SK-N-SH (cell line): Measurements from ENCODE around the gene MAG. TPM values are rescaled to one million over a fixed set of nuclear protein-coding genes. Genes with fewer than 3 reads are reported as not detected.

ENCODE experiments used
- CTCF ChIA-PET: fragments of 300-600, 350-600 bp; formaldehyde crosslinking; extraction: SDS; loops from one replicate; lab custom pipeline; 2021; lab: Yijun Ruan, JAX
- POLR2A ChIA-PET: fragments of 350-600 bp; sonication (Branson Sonifier 250); formaldehyde crosslinking; extraction: SDS; loops from one replicate; lab custom pipeline; 2020; ENCODE audit warnings: antibody characterized with exemption, inconsistent platforms; lab: Yijun Ruan, JAX
- DNase-seq: peaks from one replicate; pipeline ENCODE4 v3.0.0; 2012
- H2AFZ ChIP-seq: fragments of 200-600 bp; sonication (generic); 2 replicates; pipeline ENCODE4 v1.8.1; 2016; ENCODE audit warnings: antibody characterized with exemption, mild to moderate bottlenecking, low read depth
- H3F3A ChIP-seq: fragments of 200-600 bp; sonication (generic); replicated peaks from 2 replicates; pipeline ENCODE3; 2016; ENCODE audit warnings: antibody characterized with exemption, mild to moderate bottlenecking; ENCODE audit not compliant: insufficient read depth
- H3K27ac ChIP-seq, 2 experiments: fragments of 200-500 bp in 1 of 2; fragments of 200-600 bp in 1 of 2; sonication (Bioruptor generic) in 1 of 2; sonication (generic), shearing (Covaris generic) in 1 of 2; 2 replicates each; pipeline versions ENCODE4 v1.5.1 to v1.6.1; 2014 to 2016; ENCODE audit warnings: low read depth in 2 of 2, inconsistent platforms in 1 of 2, low read length in 1 of 2, mild to moderate bottlenecking in 1 of 2, mixed read lengths in 1 of 2
- H3K27me3 ChIP-seq: fragments of 200-600 bp; sonication (generic), shearing (Covaris generic); 2 replicates; pipeline ENCODE4 v1.6.1; 2016; ENCODE audit warnings: mixed run types; ENCODE audit not compliant: insufficient read depth
- H3K36me3 ChIP-seq, 2 experiments: fragments of 200-500 bp in 1 of 2; fragments of 200-600 bp in 1 of 2; sonication (Bioruptor generic) in 1 of 2; sonication (generic) in 1 of 2; replicated peaks in 1 of 2; 2 replicates each; pipeline versions ENCODE3 to v1.5.1; 2014 to 2016; ENCODE audit warnings: low read length in 1 of 2, mild to moderate bottlenecking in 1 of 2; ENCODE audit not compliant: insufficient read depth in 2 of 2, control insufficient read depth in 1 of 2
- H3K4me1 ChIP-seq, 2 experiments: fragments of 200-500 bp in 1 of 2; fragments of 200-600 bp in 1 of 2; sonication (Bioruptor generic) in 1 of 2; sonication (generic), shearing (Covaris generic) in 1 of 2; 2 replicates each; pipeline versions ENCODE4 v1.5.1 to v1.6.1; 2014 to 2016; ENCODE audit warnings: low read depth in 1 of 2, low read length in 1 of 2, mixed run types in 1 of 2; ENCODE audit not compliant: insufficient read depth in 2 of 2, control insufficient read depth in 1 of 2
- H3K4me2 ChIP-seq: fragments of 200-600 bp; sonication (generic), shearing (Covaris generic); 2 replicates; pipeline ENCODE4 v1.6.1; 2017; ENCODE audit warnings: mixed run types
- H3K4me3 ChIP-seq, 2 experiments: fragments of 200-500 bp in 1 of 2; fragments of 200-600 bp in 1 of 2; sonication (Bioruptor generic) in 1 of 2; sonication (generic), shearing (Covaris generic) in 1 of 2; 2 replicates each; pipeline versions ENCODE4 v1.5.1 to v1.8.1; 2014 to 2016; ENCODE audit warnings: low read depth in 2 of 2, inconsistent platforms in 1 of 2, low read length in 1 of 2, mild to moderate bottlenecking in 1 of 2, mixed read lengths in 1 of 2, moderate library complexity in 1 of 2
- H3K79me2 ChIP-seq: fragments of 200-600 bp; sonication (generic); 2 replicates; pipeline ENCODE4 v1.8.1; 2017; ENCODE audit warnings: mild to moderate bottlenecking; ENCODE audit not compliant: insufficient read depth
- H3K9ac ChIP-seq: fragments of 200-600 bp; sonication (generic); 2 replicates; pipeline ENCODE4 v1.6.1; 2017; ENCODE audit warnings: mixed run types
- H3K9me2 ChIP-seq: fragments of 200-600 bp; sonication (generic); 2 replicates; pipeline ENCODE4 v1.6.1; 2017; ENCODE audit warnings: mixed run types
- H3K9me3 ChIP-seq: fragments of 200-600 bp; sonication (generic); 2 replicates; pipeline ENCODE4 v1.6.1; 2017; ENCODE audit warnings: mixed run types, mild to moderate bottlenecking, moderate library complexity
- H4K20me1 ChIP-seq: fragments of 200-600 bp; sonication (generic); 2 replicates; pipeline ENCODE4 v1.6.1; 2017; ENCODE audit warnings: mild to moderate bottlenecking, mixed run types; ENCODE audit not compliant: insufficient read depth
- ELF1 ChIP-seq: IDR thresholded peaks from 2 replicates; pipeline ENCODE4 v1.4.0; 2012
- EZH2phosphoT487 ChIP-seq: fragments of 200-600 bp; sonication (generic); IDR thresholded peaks from 2 replicates; pipeline ENCODE4 v1.6.1; 2017; ENCODE audit warnings: low read depth, mixed run types, mild to moderate bottlenecking, antibody characterized with exemption, moderate library complexity, borderline replicate concordance
- FOXJ3 ChIP-seq: sonication (generic); formaldehyde crosslinking; IDR thresholded peaks from 2 replicates; pipeline ENCODE4 v1.5.1; 2020; ENCODE audit warnings: mild to moderate bottlenecking, missing genetic modification reagents
- JUND ChIP-seq: IDR thresholded peaks from 2 replicates; pipeline ENCODE4 v1.4.0; 2012
- MXI1 ChIP-seq: IDR thresholded peaks from 2 replicates; pipeline ENCODE4 v1.6.1; 2012; ENCODE audit warnings: mild to moderate bottlenecking, low read depth, low read length, improper control_type of control experiment
- NRF1 ChIP-seq: IDR thresholded peaks from 2 replicates; pipeline ENCODE4 v1.6.1; 2012; ENCODE audit warnings: low read depth, mild to moderate bottlenecking, low read length
- POLR2AphosphoS5 ChIP-seq: IDR thresholded peaks from 2 replicates; pipeline ENCODE4 v1.6.1; 2012; ENCODE audit warnings: low read depth, low read length
- RFX5 ChIP-seq: IDR thresholded peaks from 2 replicates; pipeline ENCODE4 v1.6.1; 2012; ENCODE audit warnings: mild to moderate bottlenecking, improper control_type of control experiment, low read length
- SMC3 ChIP-seq: IDR thresholded peaks from 2 replicates; pipeline ENCODE4 v1.6.1; 2012; ENCODE audit warnings: low read depth, low read length, improper control_type of control experiment
- TAF1 ChIP-seq: IDR thresholded peaks from 2 replicates; pipeline ENCODE4 v1.6.1; 2012; ENCODE audit warnings: low read depth, mild to moderate bottlenecking, low read length, moderate library complexity, borderline replicate concordance
- TCF12 ChIP-seq: IDR thresholded peaks from 2 replicates; pipeline ENCODE4 v1.4.0; 2012
- TEAD4 ChIP-seq: IDR thresholded peaks from 2 replicates; pipeline ENCODE4 v1.4.0; 2012; ENCODE audit warnings: mild to moderate bottlenecking, borderline replicate concordance; ENCODE audit not compliant: insufficient read depth
- USF2 ChIP-seq: fragments of 150-350 bp; IDR thresholded peaks from 2 replicates; pipeline ENCODE4 v1.6.1; 2017; ENCODE audit warnings: antibody characterized with exemption, low read length, low read depth, borderline replicate concordance
- ZBTB33 ChIP-seq: IDR thresholded peaks from 2 replicates; pipeline ENCODE4 v1.4.0; 2012; ENCODE audit warnings: low read depth, borderline replicate concordance
- WGBS: methylation state at CpG from one replicate; pipeline ENCODE4 v1.1.6; 2017; ENCODE audit warnings: low lambda C conversion rate; 5-methylcytosine and 5-hydroxymethylcytosine counted together
- polyA plus RNA-seq, 3 experiments: library from polyadenylated mRNA; depleted of rRNA; stranded (reverse); fragments of >200 nt; gene quantifications; 2 replicates each; pipeline ENCODE4 v1.2.3, GENCODE V29; 2012

The MAG gene
- polyA plus RNA-seq, 1 of the 3 experiments (the other 2 are of a cell fraction): not detected

GRCh38 chr19:35296644-35297514 lies 4.9 kb downstream of the MAG start:
- Histone ChIP-seq H3K79me2 (no peaks in the 10 kb centered on the region), H3K9me3 (no peaks in the 10 kb centered on the region), H3K36me3 (no peaks in the 10 kb centered on the region), H3F3A (no peaks in the 10 kb centered on the region), H4K20me1 (no peaks in the 10 kb centered on the region), H3K27ac (no peak overlapping the region), H3K4me3 (no peak overlapping the region), H2AFZ (no peak overlapping the region), H3K9me2 (no peaks in the 10 kb centered on the region), H3K4me2 (no peak overlapping the region), H3K4me1 (no peaks in the 10 kb centered on the region), H3K27me3 (peaks cover 61% of the 10 kb centered on the region), H3K9ac (no peak overlapping the region)
- ChIA-PET CTCF (interaction anchor here (1.3 kb wide), 1 partner anchor 16 kb away, joined by 3 read pairs; no protein-coding TSS in a partner anchor), POLR2A (no interaction called here)
- TF ChIP-seq NRF1 (no peak), ELF1 (no peak), EZH2phosphoT487 (no peak), SMC3 (no peak), ZBTB33 (no peak), MXI1 (no peak), USF2 (no peak), FOXJ3 (CRISPR knock-in tag) (no peak), JUND (no peak), TAF1 (no peak), TEAD4 (no peak)
- no peak for DNase-seq
- 59% methylated on average over 7 of the region's 7 CpGs for WGBS

- CTCF ChIA-PET: no interaction called here
- no peaks in the 10 kb centered on the region for H3K9me2 ChIP-seq
- no peak overlapping the region for H3K9ac ChIP-seq
- no peak overlapping the region for H3K27ac ChIP-seq
- 51% methylated on average over 3 of the region's 3 CpGs for WGBS
- H3K4me2 ChIP-seq: no peak overlapping the region
- H3K79me2 ChIP-seq: no peaks in the 10 kb centered on the region
- POLR2A ChIA-PET: no interaction called here
- peaks cover 61% of the 10 kb centered on the region for H3K27me3 ChIP-seq
- no peak overlapping the region for H2AFZ ChIP-seq
- no peak for DNase-seq
- no peaks in the 10 kb centered on the region for H3F3A ChIP-seq
- no peaks in the 10 kb centered on the region for H4K20me1 ChIP-seq
- H3K4me1 ChIP-seq: no peaks in the 10 kb centered on the region
- H3K9me3 ChIP-seq: no peaks in the 10 kb centered on the region
- H3K4me3 ChIP-seq: no peak overlapping the region
- no peaks in the 10 kb centered on the region for H3K36me3 ChIP-seq
- TF ChIP-seq ZBTB33 (no peak), TCF12 (no peak), RFX5 (no peak), JUND (no peak), POLR2AphosphoS5 (no peak)
Observed at GRCh38 chr19:35297515-35297848, 5.5 kb downstream of the MAG start.
